H1 (cell line): ENCODE measurements around the gene GPD1. TPM values are rescaled to one million over a fixed set of nuclear protein-coding genes. Genes with fewer than 3 reads are reported as not detected.

Experiments
- ATF2 ChIP-seq: IDR thresholded peaks from 2 replicates; pipeline ENCODE4 v1.6.1; 2012; ENCODE audit warnings: low read length, inconsistent platforms
- BRCA1 ChIP-seq: IDR thresholded peaks from 2 replicates; pipeline ENCODE4 v1.6.1; 2012; ENCODE audit warnings: low read depth, low read length, improper control_type of control experiment
- CEBPB ChIP-seq: IDR thresholded peaks from 2 replicates; pipeline ENCODE4 v1.6.1; 2012; ENCODE audit warnings: low read depth, low read length
- CHD1 ChIP-seq: IDR thresholded peaks from 2 replicates; pipeline ENCODE4 v1.6.1; 2012; ENCODE audit warnings: low read depth, low read length, improper control_type of control experiment
- KDM1A ChIP-seq: fragments of 200-600, 300-600 bp; sonication (generic); IDR thresholded peaks from 2 replicates; pipeline ENCODE4 v1.7.1; 2016; ENCODE audit warnings: mild to moderate bottlenecking, low read length, borderline replicate concordance
- MAFK ChIP-seq: IDR thresholded peaks from 2 replicates; pipeline ENCODE4 v1.6.1; 2012; ENCODE audit warnings: low read depth, mild to moderate bottlenecking, improper control_type of control experiment, low read length
- RBBP5 ChIP-seq: IDR thresholded peaks from 2 replicates; pipeline ENCODE4 v1.7.1; 2012; ENCODE audit warnings: low read depth, mild to moderate bottlenecking, inconsistent platforms, low read length, moderate library complexity, borderline replicate concordance
- SIX5 ChIP-seq: IDR thresholded peaks from 2 replicates; pipeline ENCODE4 v1.6.1; 2011; ENCODE audit warnings: mild to moderate bottlenecking, low read depth, low read length
- polyA plus RNA-seq, 7 experiments: library from polyadenylated mRNA; depleted of rRNA in 3 of 7; stranded (reverse) in 5 of 7; unstranded in 2 of 7; fragments of >200 nt in 5 of 7; fragments of 200-250 nt in 2 of 7; gene quantifications; 1 replicate in 5 of 7; 2 replicates in 1 of 7; 4 replicates in 1 of 7; pipeline versions ENCODE4 v1.2.1 to v1.2.3, GENCODE V29; 2011 to 2013; ENCODE audit warnings: missing spikeins in 2 of 7, mixed read lengths in 2 of 7
- total RNA-seq: library from RNA; stranded (reverse); fragmentation: NEBNext Ultra II Directional; extraction: Animal tissue kit (Norgen Biotek cat#: 25700); gene quantifications from 2 replicates; pipeline ENCODE4 v1.2.1, GENCODE V29; 2021

Gene GPD1
- total and polyA plus RNA-seq, 2 of the 8 experiments (the other 6 are each of a cell fraction or from before 2014, with no cell fraction given): 0.45 to 0.74 TPM

GRCh38 chr12:50099302-50100008 is 4.4 kb upstream of the GPD1 start (continued):
- TF ChIP-seq BRCA1 (no peak), RBBP5 (no peak), CEBPB (no peak), MAFK (no peak), ATF2 (no peak), SIX5 (no peak), CHD1 (no peak), KDM1A (no peak)
- TF ChIP-seq, all 59 proteins: peak for 0
